ENCODE measurements around the gene SLC8A1.

The SLC8A1 gene

GRCh38 chr2:40487602-40488001 is 35.7 kb upstream of the SLC8A1 start (continued):
- no peak for TF ChIP-seq POU6F1 (CRISPR knock-in tag; IDR thresholded peaks at IDR 0.05; ENCODE audit: borderline replicate concordance, low read depth)

- no peak for ATAC-seq
- TF ChIP-seq ZC3H10 (CRISPR knock-in tag; IDR thresholded peaks at IDR 0.05) (no peak), ISL1 (CRISPR knock-in tag; IDR thresholded peaks at IDR 0.05) (no peak), CREB5 (CRISPR knock-in tag; IDR thresholded peaks at IDR 0.05; ENCODE audit: low read depth) (no peak), RARB (CRISPR knock-in tag; IDR thresholded peaks at IDR 0.05) (no peak), ARNTL (CRISPR knock-in tag; IDR thresholded peaks at IDR 0.05; ENCODE audit: borderline replicate concordance, low read depth) (no peak), CSRNP3 (CRISPR knock-in tag; IDR thresholded peaks at IDR 0.05) (no peak), OSR1 (CRISPR knock-in tag; IDR thresholded peaks at IDR 0.05) (no peak), ESRRG (CRISPR knock-in tag; IDR thresholded peaks at IDR 0.05) (no peak), BACH2 (CRISPR knock-in tag; IDR thresholded peaks at IDR 0.05; ENCODE audit: borderline replicate concordance) (no peak), ZFP3 (CRISPR knock-in tag; IDR thresholded peaks at IDR 0.05) (no peak), SNAI2 (CRISPR knock-in tag; IDR thresholded peaks at IDR 0.05) (no peak), POU6F1 (CRISPR knock-in tag; IDR thresholded peaks at IDR 0.05; ENCODE audit: borderline replicate concordance, low read depth) (no peak)
Observed at GRCh38 chr2:40485854-40486253, 34.0 kb upstream of the SLC8A1 start.

GRCh38 chr2:40485318-40485717 is 33.4 kb upstream of the SLC8A1 start:
- no peak for ATAC-seq
- no peak for TF ChIP-seq TCF4 (CRISPR knock-in tag; IDR thresholded peaks at IDR 0.05; ENCODE audit: borderline replicate concordance)
- TF ChIP-seq OSR1 (CRISPR knock-in tag; IDR thresholded peaks at IDR 0.05), result no peak
- TF ChIP-seq SNAI2 (CRISPR knock-in tag; IDR thresholded peaks at IDR 0.05), result no peak
- TF ChIP-seq CSRNP3 (CRISPR knock-in tag; IDR thresholded peaks at IDR 0.05), result no peak
- TF ChIP-seq RARB (CRISPR knock-in tag; IDR thresholded peaks at IDR 0.05), result no peak
- no peak for TF ChIP-seq GLIS3 (CRISPR knock-in tag; IDR thresholded peaks at IDR 0.05)
- TF ChIP-seq TOX (CRISPR knock-in tag; IDR thresholded peaks at IDR 0.05; ENCODE audit: borderline replicate concordance), result no peak
- no peak for TF ChIP-seq ZFP30 (CRISPR knock-in tag; IDR thresholded peaks at IDR 0.05)
- TF ChIP-seq PPARA (CRISPR knock-in tag; IDR thresholded peaks at IDR 0.05; ENCODE audit: borderline replicate concordance), result no peak

- ATAC-seq, result no peak
- no peak for TF ChIP-seq PPARA (CRISPR knock-in tag; IDR thresholded peaks at IDR 0.05; ENCODE audit: borderline replicate concordance)
- no peak for TF ChIP-seq BACH2 (CRISPR knock-in tag; IDR thresholded peaks at IDR 0.05; ENCODE audit: borderline replicate concordance)
- no peak for TF ChIP-seq CREB5 (CRISPR knock-in tag; IDR thresholded peaks at IDR 0.05; ENCODE audit: low read depth)
- TF ChIP-seq PATZ1 (CRISPR knock-in tag; IDR thresholded peaks at IDR 0.05; ENCODE audit: borderline replicate concordance), result no peak
- TF ChIP-seq ZFP30 (CRISPR knock-in tag; IDR thresholded peaks at IDR 0.05), result no peak
- TF ChIP-seq POU6F1 (CRISPR knock-in tag; IDR thresholded peaks at IDR 0.05; ENCODE audit: borderline replicate concordance, low read depth), result no peak
- TF ChIP-seq CSRNP3 (CRISPR knock-in tag; IDR thresholded peaks at IDR 0.05), result no peak
- TF ChIP-seq TCF4 (CRISPR knock-in tag; IDR thresholded peaks at IDR 0.05; ENCODE audit: borderline replicate concordance), result no peak
Observed at GRCh38 chr2:40483549-40484243, 31.8 kb upstream of the SLC8A1 start.

Measured in SK-N-SH treated with all-trans-retinoic acid at 6 μM for 48 hours (cell line).